ENCODE data around the gene ATG2B. TPM values are rescaled to one million over a fixed set of nuclear protein-coding genes. Genes with fewer than 3 reads are reported as not detected.

Gene ATG2B
- total RNA-seq = 10 to 100 TPM; 17.2 to 18.9 TPM

- DNase-seq = peak; percentile 96
- H3K9me3 Mint-ChIP-seq = no peaks in the 10 kb centered on the region
- peak within 1 kb of the TSS; percentile 79 for H3K4me3 Mint-ChIP-seq
- POLR2A ChIA-PET = no interaction called here
- CTCF ChIA-PET = interaction anchor here (0.5 kb wide), 1 partner anchor 22 kb away, joined by 3 read pairs; no protein-coding TSS in a partner anchor
- peaks cover 4% of the 10 kb centered on the region for H3K36me3 Mint-ChIP-seq (ENCODE audit: low read depth)
- H3K27ac Mint-ChIP-seq = peak within 1 kb of the TSS; percentile 91
- H3K4me1 Mint-ChIP-seq = peaks cover 42% of the 10 kb centered on the region
- H3K27me3 Mint-ChIP-seq = no peaks in the 10 kb centered on the region
These were observed at the start of gene ATG2B, which contains the start of gene GSKIP for GRCh38 chr14:96362965-96363750. Gene ATG2B, minus strand, starts transcription at chr14:96363341. Its CDS starts 365 bp downstream, at chr14:96362976. Gene GSKIP, plus strand, starts transcription at chr14:96363526. Its CDS starts 18,722 bp downstream, at chr14:96382248.

- CTCF ChIA-PET = interaction anchor here (0.6 to 0.7 kb wide), 2 partner anchors 11 to 26 kb away, joined by 3 read pairs; no protein-coding TSS in a partner anchor
- no peaks in the 10 kb centered on the region for H3K27me3 Mint-ChIP-seq
- POLR2A ChIA-PET = no interaction called here
These were observed 47.0 kb upstream of the ATG2B start for GRCh38 chr14:96410119-96410518.

GRCh38 chr14:96409701-96410100 lies 46.6 kb upstream of the ATG2B start:
- no peak for DNase-seq
- H3K27ac Mint-ChIP-seq = no peak overlapping the region
- POLR2A ChIA-PET = no interaction called here
- no peaks in the 10 kb centered on the region for H3K27me3 Mint-ChIP-seq
- no peak overlapping the region for H3K4me3 Mint-ChIP-seq
- CTCF ChIA-PET = interaction anchor here (0.6 kb wide), 1 partner anchor 11 kb away, joined by 3 read pairs; no protein-coding TSS in a partner anchor
- H3K9me3 Mint-ChIP-seq = no peaks in the 10 kb centered on the region
- no peaks in the 10 kb centered on the region for H3K36me3 Mint-ChIP-seq (ENCODE audit: low read depth)
- no peaks in the 10 kb centered on the region for H3K4me1 Mint-ChIP-seq

More at GRCh38 chr14:96410119-96410518, 47.0 kb upstream of the ATG2B start:
- Mint-ChIP-seq H3K4me3 (no peak overlapping the region), H3K27ac (no peak overlapping the region), H3K36me3 (ENCODE audit: low read depth) (no peaks in the 10 kb centered on the region), H3K4me1 (no peaks in the 10 kb centered on the region), H3K9me3 (no peaks in the 10 kb centered on the region)
- no peak for DNase-seq

GRCh38 chr14:96408608-96409007 lies 45.5 kb upstream of the ATG2B start:
- no peaks in the 10 kb centered on the region for H3K4me1 Mint-ChIP-seq
- POLR2A ChIA-PET = no interaction called here
- no peaks in the 10 kb centered on the region for H3K9me3 Mint-ChIP-seq

GRCh38 chr14:96407935-96408570 lies 44.9 kb upstream of the ATG2B start:
- ChIA-PET CTCF (no interaction called here), POLR2A (no interaction called here)
- H3K27me3 Mint-ChIP-seq = no peaks in the 10 kb centered on the region
- no peak for DNase-seq
- H3K4me1 Mint-ChIP-seq = no peaks in the 10 kb centered on the region
- no peak overlapping the region for H3K4me3 Mint-ChIP-seq
- no peak overlapping the region for H3K27ac Mint-ChIP-seq
- H3K9me3 Mint-ChIP-seq = no peaks in the 10 kb centered on the region
- H3K36me3 Mint-ChIP-seq (ENCODE audit: low read depth) = no peaks in the 10 kb centered on the region

More at GRCh38 chr14:96408608-96409007, 45.5 kb upstream of the ATG2B start:
- Mint-ChIP-seq H3K27me3 (no peaks in the 10 kb centered on the region), H3K4me3 (no peak overlapping the region), H3K27ac (no peak overlapping the region), H3K36me3 (ENCODE audit: low read depth) (no peaks in the 10 kb centered on the region)
- DNase-seq = no peak
- CTCF ChIA-PET = no interaction called here

GRCh38 chr14:96405677-96406076 lies 42.5 kb upstream of the ATG2B start:
- no peak overlapping the region for H3K4me3 Mint-ChIP-seq
- ChIA-PET POLR2A (no interaction called here), CTCF (interaction anchor here (0.8 to 1.0 kb wide), 2 partner anchors 9 to 13 kb away, joined by 4 read pairs; no protein-coding TSS in a partner anchor)
- H3K27ac Mint-ChIP-seq = no peak overlapping the region
- no peaks in the 10 kb centered on the region for H3K4me1 Mint-ChIP-seq
- H3K27me3 Mint-ChIP-seq = peaks cover 2% of the 10 kb centered on the region
- no peak for DNase-seq
- H3K9me3 Mint-ChIP-seq = no peaks in the 10 kb centered on the region
- H3K36me3 Mint-ChIP-seq (ENCODE audit: low read depth) = no peaks in the 10 kb centered on the region

GRCh38 chr14:96403409-96403808 lies 40.3 kb upstream of the ATG2B start:
- POLR2A ChIA-PET = no interaction called here
- Mint-ChIP-seq H3K4me3 (no peak overlapping the region), H3K27ac (no peak overlapping the region), H3K36me3 (ENCODE audit: low read depth) (no peaks in the 10 kb centered on the region), H3K9me3 (no peaks in the 10 kb centered on the region), H3K27me3 (peaks cover 2% of the 10 kb centered on the region), H3K4me1 (no peaks in the 10 kb centered on the region)
- CTCF ChIA-PET = no interaction called here
- no peak for DNase-seq

- H3K36me3 Mint-ChIP-seq (ENCODE audit: low read depth) = no peaks in the 10 kb centered on the region
- ChIA-PET POLR2A (no interaction called here), CTCF (no interaction called here)
- H3K4me1 Mint-ChIP-seq = no peaks in the 10 kb centered on the region
- peaks cover 4% of the 10 kb centered on the region for H3K27me3 Mint-ChIP-seq
- no peak overlapping the region for H3K4me3 Mint-ChIP-seq
- H3K9me3 Mint-ChIP-seq = no peaks in the 10 kb centered on the region
- DNase-seq = no peak
- no peak overlapping the region for H3K27ac Mint-ChIP-seq
These were observed 37.4 kb upstream of the ATG2B start for GRCh38 chr14:96400495-96400894.

- Mint-ChIP-seq H3K27me3 (peaks cover 10% of the 10 kb centered on the region), H3K9me3 (no peaks in the 10 kb centered on the region), H3K4me1 (no peaks in the 10 kb centered on the region), H3K27ac (no peak overlapping the region), H3K4me3 (no peak overlapping the region), H3K36me3 (ENCODE audit: low read depth) (no peaks in the 10 kb centered on the region)
- CTCF ChIA-PET = interaction anchor here (1.0 kb wide), 1 partner anchor 11 kb away, joined by 3 read pairs; no protein-coding TSS in a partner anchor
- POLR2A ChIA-PET = no interaction called here
- no peak for DNase-seq
These were observed 36.3 kb upstream of the ATG2B start for GRCh38 chr14:96399405-96399804.

GRCh38 chr14:96398921-96399320 lies 35.8 kb upstream of the ATG2B start:
- Mint-ChIP-seq H3K4me1 (no peaks in the 10 kb centered on the region), H3K9me3 (no peaks in the 10 kb centered on the region), H3K36me3 (ENCODE audit: low read depth) (no peaks in the 10 kb centered on the region), H3K27ac (no peak overlapping the region), H3K27me3 (peaks cover 10% of the 10 kb centered on the region), H3K4me3 (no peak overlapping the region)
- no peak for DNase-seq
- POLR2A ChIA-PET = no interaction called here
- CTCF ChIA-PET = interaction anchor here (1.0 kb wide), 1 partner anchor 11 kb away, joined by 3 read pairs; no protein-coding TSS in a partner anchor

- no peaks in the 10 kb centered on the region for H3K36me3 Mint-ChIP-seq (ENCODE audit: low read depth)
- CTCF ChIA-PET = interaction anchor here (1.0 kb wide), 1 partner anchor 11 kb away, joined by 3 read pairs; no protein-coding TSS in a partner anchor
- no peaks in the 10 kb centered on the region for H3K9me3 Mint-ChIP-seq
- POLR2A ChIA-PET = no interaction called here
- H3K27ac Mint-ChIP-seq = no peak overlapping the region
- no peak for DNase-seq
- no peak overlapping the region for H3K4me3 Mint-ChIP-seq
- H3K27me3 Mint-ChIP-seq = peaks cover 10% of the 10 kb centered on the region
- peaks cover 1% of the 10 kb centered on the region for H3K4me1 Mint-ChIP-seq
These were observed 35.3 kb upstream of the ATG2B start for GRCh38 chr14:96398432-96398831.

- CTCF ChIA-PET = interaction anchor here (1.4 kb wide), 1 partner anchor 12 kb away, joined by 3 read pairs; no protein-coding TSS in a partner anchor
- peaks cover 7% of the 10 kb centered on the region for H3K27me3 Mint-ChIP-seq
- H3K36me3 Mint-ChIP-seq (ENCODE audit: low read depth) = no peaks in the 10 kb centered on the region
- H3K4me1 Mint-ChIP-seq = peaks cover 18% of the 10 kb centered on the region
- POLR2A ChIA-PET = no interaction called here
- no peak overlapping the region for H3K4me3 Mint-ChIP-seq
- DNase-seq = no peak
- no peak overlapping the region for H3K27ac Mint-ChIP-seq
- H3K9me3 Mint-ChIP-seq = no peaks in the 10 kb centered on the region
These were observed 31.1 kb upstream of the ATG2B start for GRCh38 chr14:96394047-96394815.
